GM23248 (cell line): ENCODE data around the gene WDR35.

Experiments
- EZH2 ChIP-seq: fragments of 200-600 bp; sonication (generic); IDR thresholded peaks from 2 replicates; pipeline ENCODE4 v1.6.1; 2018; ENCODE audit warnings: antibody characterized with exemption, mild to moderate bottlenecking; ENCODE audit not compliant: insufficient read depth, poor library complexity, severe bottlenecking
- EZH2phosphoT487 ChIP-seq: fragments of 200-600 bp; sonication (generic); IDR thresholded peaks from 2 replicates; pipeline ENCODE4 v1.6.1; 2018; ENCODE audit warnings: antibody characterized with exemption, moderate library complexity, mild to moderate bottlenecking, low read depth; ENCODE audit not compliant: insufficient read depth

DNA sequence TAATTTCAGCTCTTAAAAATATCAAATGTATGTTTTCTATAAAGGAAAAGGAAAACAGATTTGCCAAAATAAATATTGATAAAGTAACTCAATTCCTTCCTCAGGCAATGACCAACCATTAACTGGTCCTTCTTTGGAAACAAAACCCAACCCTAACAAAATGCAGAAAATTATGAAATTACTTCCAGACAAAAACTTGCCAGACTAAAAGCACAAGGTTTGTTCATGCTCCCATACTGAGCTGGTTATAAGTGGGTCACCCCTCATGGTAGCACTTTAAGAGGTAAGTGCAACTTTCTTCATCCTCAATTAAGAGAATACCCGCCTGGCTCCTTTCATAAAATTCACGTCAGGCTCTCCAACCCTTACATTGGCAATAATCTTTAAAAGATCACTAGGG is 57.0 kb downstream of the WDR35 start:
- TF ChIP-seq EZH2 (no peak), EZH2phosphoT487 (no peak)
